A673 (cell line): ENCODE data around the gene COPE. TPM values are rescaled to one million over a fixed set of nuclear protein-coding genes. Genes with fewer than 3 reads are reported as not detected.
"Not testable (repeated sequence)": the region's sequence is repeated elsewhere in the genome, so short reads cannot be mapped to it uniquely, and the experiment has no call there.

ENCODE experiments used
- BruUV-seq: library from RNA; stranded (reverse); fragments of 400-500 nt; replicated peaks from 2 replicates; lab custom pipeline; 2021; lab: Mats Ljungman, UMichigan
- CTCF ChIA-PET: fragments of 300-600 bp; sonication (Branson Sonifier 250); formaldehyde crosslinking; loops from one replicate; lab custom pipeline; 2022; ENCODE audit warnings: antibody characterized with exemption; lab: Charles Lee
- POLR2A ChIA-PET: fragments of 300-600 bp; sonication (Branson Sonifier 250); formaldehyde crosslinking; loops from one replicate; lab custom pipeline; 2022; ENCODE audit warnings: antibody characterized with exemption; ENCODE audit not compliant: low non-redundant PET; lab: Charles Lee
- DNase-seq: peaks from one replicate; pipeline ENCODE4 v3.0.0-alpha.2; 2015; ENCODE audit warnings: low spot score
- H3K27ac ChIP-seq: fragments of 200-600 bp; sonication (generic); 2 replicates; pipeline ENCODE4 v1.5.1; 2016; ENCODE audit warnings: mixed run types, low read depth, mild to moderate bottlenecking, mixed read lengths, antibody characterized with exemption, low read length; ENCODE audit not compliant: poor library complexity, severe bottlenecking
- H3K27me3 ChIP-seq: fragments of 200-600 bp; sonication (generic); replicated peaks from 2 replicates; pipeline ENCODE4 v1.6.1; 2017; ENCODE audit warnings: mixed run types, low read depth, mild to moderate bottlenecking, mixed read lengths, antibody characterized with exemption, low read length; ENCODE audit not compliant: insufficient read depth, poor library complexity
- H3K36me3 ChIP-seq: fragments of 200-600 bp; sonication (generic); 2 replicates; pipeline ENCODE4 v1.6.1; 2016; ENCODE audit warnings: mixed run types, mild to moderate bottlenecking, mixed read lengths, antibody characterized with exemption, low read length; ENCODE audit not compliant: insufficient read depth, poor library complexity, severe bottlenecking
- H3K4me1 ChIP-seq: fragments of 200-600 bp; sonication (generic); 2 replicates; pipeline ENCODE4 v1.6.1; 2017; ENCODE audit warnings: mixed run types, mild to moderate bottlenecking, mixed read lengths, antibody characterized with exemption, low read length; ENCODE audit not compliant: insufficient read depth, poor library complexity, severe bottlenecking
- H3K4me3 ChIP-seq: fragments of 200-600 bp; sonication (generic); 2 replicates; pipeline ENCODE4 v1.5.1; 2016; ENCODE audit warnings: low read depth, mixed run types, mild to moderate bottlenecking, mixed read lengths, low read length; ENCODE audit not compliant: poor library complexity, severe bottlenecking
- H3K9me3 ChIP-seq: fragments of 200-600 bp; sonication (generic); 2 replicates; pipeline ENCODE4 v1.6.1; 2016; ENCODE audit warnings: mixed run types, low read depth, mild to moderate bottlenecking, mixed read lengths, antibody characterized with exemption, low read length; ENCODE audit not compliant: poor library complexity, severe bottlenecking
- EZH2 ChIP-seq: fragments of 200-600 bp; sonication (generic); IDR thresholded peaks from 2 replicates; pipeline ENCODE4 v1.6.1; 2017; ENCODE audit warnings: borderline replicate concordance, low read depth, mild to moderate bottlenecking, mixed read lengths, antibody characterized with exemption, low read length; ENCODE audit not compliant: poor library complexity, severe bottlenecking
- intact Hi-C: fragments of 100-400 bp; cut with micrococcal nuclease; formaldehyde crosslinking; loops from one replicate; pipeline ENCODE4 v1.10.0; 2022; ENCODE audit not compliant: unreplicated experiment
- total RNA-seq: library from RNA; stranded (reverse); gene quantifications from 2 replicates; pipeline ENCODE4 v1.2.3, GENCODE V29; 2021
- TF ChIP-seq, protein P1 (sequence below): fragments of 300-800, 200-600 bp; sonication (generic); conservative IDR thresholded peaks from 2 replicates; pipeline ENCODE4 v1.5.1; 2017; ENCODE audit warnings: low read depth, mild to moderate bottlenecking, antibody characterized with exemption, low read length, moderate library complexity, mixed read lengths

The COPE gene
- total RNA-seq, 1 experiment from 2014 or later: 244 TPM

DNA sequence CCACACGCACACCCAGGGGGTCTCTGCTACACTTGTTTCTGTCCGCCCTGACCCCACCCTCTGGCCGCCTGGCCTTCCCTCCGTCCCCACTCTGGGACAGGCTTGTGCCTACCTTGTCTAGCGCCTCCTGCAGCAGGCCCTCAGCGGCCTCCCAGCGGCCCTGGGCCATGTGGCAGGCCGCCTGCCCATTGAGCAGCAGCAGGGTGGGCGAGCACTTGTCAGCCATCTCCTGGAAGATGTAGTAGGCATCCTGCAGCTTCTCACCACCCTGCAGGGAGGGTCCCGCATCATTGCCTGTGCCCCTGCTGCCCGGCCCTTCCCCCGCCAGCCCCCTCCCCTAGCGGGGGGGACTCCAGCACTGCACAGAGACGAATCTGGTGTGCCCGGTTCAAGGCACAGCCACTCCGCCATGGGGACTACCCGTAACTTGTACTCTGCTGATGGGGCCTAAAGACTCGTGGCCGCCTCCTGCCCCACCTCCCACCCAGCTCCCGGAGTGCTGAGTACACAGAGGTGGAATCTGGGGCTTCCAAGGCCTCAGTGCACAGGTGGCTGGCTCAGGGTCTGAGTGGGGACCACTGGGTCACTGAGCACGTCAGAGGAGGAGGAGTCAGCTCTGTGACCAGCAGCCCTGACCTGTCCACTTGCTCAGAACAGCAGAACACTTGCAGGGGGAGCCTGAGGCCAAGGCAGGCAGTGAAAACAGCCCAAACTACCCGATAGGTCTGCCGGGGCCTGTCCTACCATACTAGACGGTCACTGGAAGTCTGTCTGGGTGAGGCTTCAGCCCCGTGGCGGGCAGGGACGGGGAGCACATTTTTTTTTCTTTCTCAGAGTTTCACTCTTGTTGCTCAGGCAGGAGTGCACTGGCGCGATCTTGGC is 15.8 kb downstream of the COPE start:
- H3K4me3 ChIP-seq: no peak overlapping the region
- no peak for TF ChIP-seq EZH2
- TF ChIP-seq, protein P1, sequence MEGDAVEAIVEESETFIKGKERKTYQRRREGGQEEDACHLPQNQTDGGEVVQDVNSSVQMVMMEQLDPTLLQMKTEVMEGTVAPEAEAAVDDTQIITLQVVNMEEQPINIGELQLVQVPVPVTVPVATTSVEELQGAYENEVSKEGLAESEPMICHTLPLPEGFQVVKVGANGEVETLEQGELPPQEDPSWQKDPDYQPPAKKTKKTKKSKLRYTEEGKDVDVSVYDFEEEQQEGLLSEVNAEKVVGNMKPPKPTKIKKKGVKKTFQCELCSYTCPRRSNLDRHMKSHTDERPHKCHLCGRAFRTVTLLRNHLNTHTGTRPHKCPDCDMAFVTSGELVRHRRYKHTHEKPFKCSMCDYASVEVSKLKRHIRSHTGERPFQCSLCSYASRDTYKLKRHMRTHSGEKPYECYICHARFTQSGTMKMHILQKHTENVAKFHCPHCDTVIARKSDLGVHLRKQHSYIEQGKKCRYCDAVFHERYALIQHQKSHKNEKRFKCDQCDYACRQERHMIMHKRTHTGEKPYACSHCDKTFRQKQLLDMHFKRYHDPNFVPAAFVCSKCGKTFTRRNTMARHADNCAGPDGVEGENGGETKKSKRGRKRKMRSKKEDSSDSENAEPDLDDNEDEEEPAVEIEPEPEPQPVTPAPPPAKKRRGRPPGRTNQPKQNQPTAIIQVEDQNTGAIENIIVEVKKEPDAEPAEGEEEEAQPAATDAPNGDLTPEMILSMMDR: 0 out of 2 replicates have a peak, but pooled peaks have one; percentile 7
- no peaks in the 10 kb centered on the region for H3K9me3 ChIP-seq
- CTCF ChIA-PET: interaction anchor here (0.6 kb wide), 1 partner anchor 59 kb away, joined by 3 read pairs; no protein-coding TSS in a partner anchor
- BruUV-seq: no TSS peak
- DNase-seq: no peak
- peaks cover 3% of the 10 kb centered on the region for H3K36me3 ChIP-seq
- no peak overlapping the region for H3K27ac ChIP-seq
- POLR2A ChIA-PET: interaction anchor here (0.6 to 0.8 kb wide), 3 partner anchors 24 to 274 kb away, joined by 3 to 13 read pairs (median 12); no protein-coding TSS in a partner anchor
- intact Hi-C loops: no loop called here
- H3K27me3 ChIP-seq: no peaks in the 10 kb centered on the region
- H3K4me1 ChIP-seq: no peaks in the 10 kb centered on the region

- BruUV-seq: not testable (repeated sequence)
- POLR2A ChIA-PET: interaction anchor here (0.8 kb wide), 1 partner anchor 54 kb away, joined by 12 read pairs; no protein-coding TSS in a partner anchor
Measured at GRCh38 chr19:18902519-18902918, 16.7 kb downstream of the COPE start.

GRCh38 chr19:18901491-18901890 is 17.7 kb downstream of the COPE start:
- H3K4me1 ChIP-seq: no peaks in the 10 kb centered on the region
- no peak overlapping the region for H3K27ac ChIP-seq
- ChIA-PET CTCF (no interaction called here), POLR2A (no interaction called here)
- H3K27me3 ChIP-seq: no peaks in the 10 kb centered on the region
- no peak overlapping the region for H3K4me3 ChIP-seq
- intact Hi-C loops: no loop called here
- H3K36me3 ChIP-seq: peaks cover 3% of the 10 kb centered on the region
- TF ChIP-seq, protein P1: no peak
- no peak for TF ChIP-seq EZH2
- no peak for DNase-seq
- no TSS peak for BruUV-seq
- no peaks in the 10 kb centered on the region for H3K9me3 ChIP-seq

More at GRCh38 chr19:18902519-18902918, 16.7 kb downstream of the COPE start:
- H3K27me3 ChIP-seq, DNase-seq, H3K4me3 ChIP-seq, intact Hi-C loops, H3K9me3 ChIP-seq, H3K4me1 ChIP-seq, H3K27ac ChIP-seq, H3K36me3 ChIP-seq: not testable (repeated sequence)
- CTCF ChIA-PET: interaction anchor here (0.6 kb wide), 1 partner anchor 58 kb away, joined by 3 read pairs; no protein-coding TSS in a partner anchor
